ENCODE data around the gene MORC1.

MORC1 gene

DNA sequence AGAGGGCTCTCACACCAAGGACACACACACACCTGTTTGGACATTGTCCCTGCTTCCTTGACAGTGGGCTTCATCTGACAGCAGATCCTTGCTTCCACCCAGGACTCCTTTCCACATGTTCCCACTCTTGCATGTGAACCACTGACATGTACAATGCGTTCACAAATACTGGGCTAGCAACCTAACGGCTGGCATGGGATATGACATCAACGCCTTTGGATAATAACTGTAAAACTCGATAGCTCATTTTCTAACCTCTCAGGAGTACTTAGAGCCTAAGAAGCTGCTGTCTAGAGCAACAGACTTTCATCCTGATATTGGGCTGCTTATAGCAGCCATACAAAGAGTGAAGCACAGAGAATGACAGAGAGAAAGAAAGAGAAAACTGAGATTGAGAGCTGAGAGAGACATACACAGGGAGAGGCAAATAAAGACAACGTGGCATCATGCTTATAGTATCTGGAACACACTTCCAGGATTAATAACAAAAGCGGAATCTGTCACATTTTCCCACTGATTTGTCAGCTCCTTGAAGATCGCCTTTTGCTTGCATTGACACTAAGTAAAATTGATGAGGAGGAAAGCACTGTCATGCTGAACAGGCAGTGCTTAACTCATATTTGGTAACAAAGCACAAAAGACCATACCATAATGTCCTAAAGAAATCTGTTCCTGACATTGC lies 166.0 kb downstream of the MORC1 start:
- no peaks in the 10 kb centered on the region for H3K79me2 ChIP-seq (ENCODE audit: low read length)
- H3K9me3 ChIP-seq (ENCODE audit: insufficient read depth, low read length) = no peaks in the 10 kb centered on the region
- no peak overlapping the region for H3K4me3 ChIP-seq (ENCODE audit: low read length)
- no peaks in the 10 kb centered on the region for H3K27me3 ChIP-seq (ENCODE audit: low read depth, low read length)
- no peak overlapping the region for H3K27ac ChIP-seq (ENCODE audit: low read length)
- H2AFZ ChIP-seq (ENCODE audit: low read depth, low read length) = no peak overlapping the region
- H3K4me1 ChIP-seq (ENCODE audit: low read length) = no peaks in the 10 kb centered on the region
- H3K9ac ChIP-seq (ENCODE audit: low read length) = no peak overlapping the region
- no peak overlapping the region for H3K4me2 ChIP-seq (ENCODE audit: low read length)
- TF ChIP-seq CTCF (IDR thresholded peaks at IDR 0.05; ENCODE audit: low read depth, low read length) (no peak), EZH2phosphoT487 (IDR thresholded peaks at IDR 0.05; ENCODE audit: low read depth) (no peak)
- H3K36me3 ChIP-seq (replicated peaks; ENCODE audit: low read depth, low read length) = no peaks in the 10 kb centered on the region
- H4K20me1 ChIP-seq (ENCODE audit: insufficient read depth, low read length) = no peaks in the 10 kb centered on the region

GRCh38 chr3:108947855-108948254 lies 170.1 kb downstream of the MORC1 start:
- no peak overlapping the region for H3K27ac ChIP-seq (ENCODE audit: low read length)
- H3K9ac ChIP-seq (ENCODE audit: low read length) = no peak overlapping the region
- no peaks in the 10 kb centered on the region for H3K9me3 ChIP-seq (ENCODE audit: insufficient read depth, low read length)

DNA sequence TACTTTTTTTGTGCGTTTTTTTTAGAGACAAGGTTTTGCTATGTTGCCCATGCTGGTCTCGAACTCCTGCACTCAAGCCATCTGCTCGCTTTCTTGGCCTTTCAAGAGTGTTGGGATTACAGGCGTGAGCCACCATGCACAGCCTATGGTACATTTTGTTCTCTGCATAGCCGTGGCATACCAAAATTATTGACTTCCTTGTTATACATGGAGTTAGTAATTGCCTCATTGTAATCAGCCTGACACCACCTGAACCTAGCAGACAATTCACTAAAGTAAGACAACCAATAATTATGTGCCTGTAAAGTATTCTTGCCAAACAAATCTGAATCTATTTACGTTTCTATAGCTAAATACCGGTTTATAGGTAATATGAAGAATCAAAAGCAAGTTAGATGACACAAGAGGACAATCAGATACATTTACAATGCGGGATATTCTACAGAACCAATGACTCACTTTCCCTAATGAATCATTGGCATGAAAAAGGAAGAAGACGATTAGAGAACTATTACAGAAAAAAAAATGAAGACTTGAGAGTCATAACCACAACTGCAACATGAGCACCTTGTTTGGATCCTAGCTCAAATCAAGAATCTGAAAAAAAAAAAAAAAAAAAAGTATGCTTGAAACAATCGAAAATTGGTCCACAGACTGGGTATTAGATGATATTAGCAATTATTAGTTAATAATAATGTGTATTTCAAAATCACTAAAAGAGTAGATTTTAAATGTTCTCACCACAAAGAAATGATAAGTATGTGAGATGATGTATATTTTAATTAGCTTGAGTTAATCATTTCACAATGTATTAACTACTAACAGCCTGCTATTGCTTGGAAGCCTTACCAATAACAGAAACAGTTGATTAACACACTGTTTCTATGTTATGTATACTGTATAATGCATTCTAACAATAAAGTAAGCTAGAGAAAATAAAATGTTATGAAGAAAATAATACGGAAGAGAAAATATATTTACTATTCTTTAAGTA lies 171.3 kb downstream of the MORC1 start:
- no peaks in the 10 kb centered on the region for H3K36me3 ChIP-seq (replicated peaks; ENCODE audit: low read depth, low read length)
- H3K4me2 ChIP-seq (ENCODE audit: low read length) = no peak overlapping the region
- H3K9me3 ChIP-seq (ENCODE audit: insufficient read depth, low read length) = no peaks in the 10 kb centered on the region

More at GRCh38 chr3:108947855-108948254, 170.1 kb downstream of the MORC1 start:
- H3K4me1 ChIP-seq (ENCODE audit: low read length) = no peaks in the 10 kb centered on the region
- no peak overlapping the region for H3K4me3 ChIP-seq (ENCODE audit: low read length)
- H3K79me2 ChIP-seq (ENCODE audit: low read length) = no peaks in the 10 kb centered on the region
- no peaks in the 10 kb centered on the region for H3K36me3 ChIP-seq (replicated peaks; ENCODE audit: low read depth, low read length)
- H3K4me2 ChIP-seq (ENCODE audit: low read length) = no peak overlapping the region
- H3K27me3 ChIP-seq (ENCODE audit: low read depth, low read length) = no peaks in the 10 kb centered on the region
- no peak overlapping the region for H2AFZ ChIP-seq (ENCODE audit: low read depth, low read length)
- TF ChIP-seq EZH2phosphoT487 (IDR thresholded peaks at IDR 0.05; ENCODE audit: low read depth) (no peak), CTCF (IDR thresholded peaks at IDR 0.05; ENCODE audit: low read depth, low read length) (no peak)
- no peaks in the 10 kb centered on the region for H4K20me1 ChIP-seq (ENCODE audit: insufficient read depth, low read length)

More for the DNA sequence above, 171.3 kb downstream of the MORC1 start:
- H3K4me3 ChIP-seq (ENCODE audit: low read length) = no peak overlapping the region
- no peak overlapping the region for H3K9ac ChIP-seq (ENCODE audit: low read length)
- TF ChIP-seq EZH2phosphoT487 (IDR thresholded peaks at IDR 0.05; ENCODE audit: low read depth) (no peak), CTCF (IDR thresholded peaks at IDR 0.05; ENCODE audit: low read depth, low read length) (no peak)
- no peaks in the 10 kb centered on the region for H3K79me2 ChIP-seq (ENCODE audit: low read length)
- H3K27me3 ChIP-seq (ENCODE audit: low read depth, low read length) = no peaks in the 10 kb centered on the region
- H2AFZ ChIP-seq (ENCODE audit: low read depth, low read length) = no peak overlapping the region
- no peaks in the 10 kb centered on the region for H3K4me1 ChIP-seq (ENCODE audit: low read length)
- no peak overlapping the region for H3K27ac ChIP-seq (ENCODE audit: low read length)
- H4K20me1 ChIP-seq (ENCODE audit: insufficient read depth, low read length) = no peaks in the 10 kb centered on the region

Measured in OCI-LY3 (cell line).